NK-92 treated with Interleukin-12 subunit alpha and Interleukin-12 subunit beta, amount 100 ng/mL, for 24 hours (cell line): ENCODE data around the gene CLNK.
"Not testable (repeated sequence)": the region's sequence is repeated elsewhere in the genome, so short reads cannot be mapped to it uniquely, and the experiment has no call there.

Experiments
- DNase-seq: peaks from one replicate; lab custom pipeline; 2025; lab: John Stamatoyannopoulos, UW

The CLNK gene

DNA sequence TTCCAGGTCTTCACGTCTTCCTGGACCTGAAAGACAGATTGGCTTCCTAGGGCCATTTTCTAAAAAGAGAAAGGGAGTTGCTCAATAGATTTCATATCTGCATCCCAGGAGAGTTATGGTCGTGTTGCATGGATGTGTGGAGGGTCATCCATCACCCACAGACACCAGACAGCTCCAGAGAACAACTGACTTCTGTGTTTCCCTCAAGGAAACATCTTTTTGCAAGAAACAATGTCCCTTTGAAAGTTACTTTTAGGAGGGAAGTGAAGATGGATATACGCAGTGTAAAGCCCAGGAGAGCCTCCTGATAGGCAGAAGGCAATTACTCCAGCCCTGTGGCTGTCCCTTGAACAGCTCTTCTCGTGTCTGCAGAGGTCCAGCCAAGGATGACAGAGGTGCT, 108.3 kb downstream of the CLNK start:
- DNase-seq, result no peak

DNA sequence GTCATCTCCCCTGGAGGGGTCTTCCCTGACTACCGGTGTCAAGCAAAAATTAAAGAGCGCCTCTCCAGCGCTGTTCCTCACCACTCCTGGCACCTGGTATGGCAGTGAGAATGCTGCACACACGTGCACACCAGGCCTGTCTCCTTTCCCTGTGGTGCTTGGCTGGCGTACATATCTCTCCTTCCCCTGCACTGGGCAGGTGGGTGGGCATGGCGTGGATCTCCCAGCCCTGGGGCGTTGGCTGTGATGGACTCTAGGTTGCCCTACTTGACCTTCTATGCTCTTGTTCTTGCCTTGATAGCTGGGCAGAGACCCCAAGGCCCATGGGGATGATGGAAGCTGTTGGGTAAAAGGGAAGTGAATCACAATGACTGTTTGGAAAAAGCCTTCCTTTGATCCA, 109.2 kb downstream of the CLNK start:
- DNase-seq, result no peak

DNA sequence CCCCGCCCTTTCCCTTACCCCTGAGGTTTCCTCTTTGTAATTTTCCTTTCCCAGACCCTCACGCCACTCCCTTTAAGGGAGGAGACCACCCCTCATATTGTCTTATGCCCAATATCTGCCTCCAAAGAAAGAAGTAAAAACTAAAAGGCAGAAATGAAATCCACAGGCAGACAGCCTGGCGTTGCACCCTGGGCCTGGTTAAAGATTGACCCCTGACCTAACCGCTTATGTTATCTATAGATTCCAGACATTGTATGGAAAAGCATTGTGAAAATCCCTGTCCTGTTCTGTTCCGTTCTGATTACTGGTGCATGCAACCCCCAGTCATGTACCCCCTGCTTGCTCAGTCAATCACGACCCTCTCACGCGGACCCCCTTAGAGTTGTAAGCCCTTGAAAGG, 110.0 kb downstream of the CLNK start:
- DNase-seq, result not testable (repeated sequence)

DNA sequence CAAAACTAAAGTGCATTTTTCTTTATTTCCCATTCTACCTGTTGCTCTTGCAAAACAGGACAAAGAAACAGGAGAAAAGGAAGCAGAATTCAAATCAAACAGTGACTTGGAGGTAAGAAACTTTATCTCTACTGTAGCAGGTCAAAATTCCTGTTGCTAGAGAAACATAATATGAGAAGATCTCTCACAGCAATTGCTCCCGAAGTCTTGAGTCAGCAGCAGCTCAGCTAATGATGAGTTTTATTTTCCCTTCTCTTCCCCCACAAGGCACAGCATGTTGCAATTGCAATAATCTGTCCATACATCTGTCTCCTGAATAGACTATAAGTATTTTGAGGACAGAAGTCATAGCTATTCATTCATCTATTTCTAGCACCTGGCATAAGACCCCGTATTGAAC, 112.7 kb downstream of the CLNK start:
- DNase-seq, result no peak

DNA sequence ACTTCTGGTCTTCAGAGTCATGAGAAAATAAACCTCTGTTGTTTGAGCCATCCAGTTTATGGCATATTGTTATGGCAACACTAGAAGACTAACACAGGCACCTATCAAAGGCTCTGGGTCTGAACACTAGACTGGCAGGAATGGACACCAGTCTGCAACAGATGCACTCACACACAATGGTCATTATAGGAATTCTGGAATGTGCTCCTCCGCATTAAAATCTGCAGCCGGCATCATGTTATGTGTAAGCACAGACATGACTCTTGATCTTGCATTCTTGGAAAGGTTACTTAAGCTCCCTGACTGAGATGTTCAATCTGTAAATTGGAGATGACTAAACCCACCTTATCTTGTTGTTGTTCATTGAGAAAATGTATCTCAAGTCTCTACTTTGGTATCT, 115.1 kb downstream of the CLNK start:
- no peak for DNase-seq

DNA sequence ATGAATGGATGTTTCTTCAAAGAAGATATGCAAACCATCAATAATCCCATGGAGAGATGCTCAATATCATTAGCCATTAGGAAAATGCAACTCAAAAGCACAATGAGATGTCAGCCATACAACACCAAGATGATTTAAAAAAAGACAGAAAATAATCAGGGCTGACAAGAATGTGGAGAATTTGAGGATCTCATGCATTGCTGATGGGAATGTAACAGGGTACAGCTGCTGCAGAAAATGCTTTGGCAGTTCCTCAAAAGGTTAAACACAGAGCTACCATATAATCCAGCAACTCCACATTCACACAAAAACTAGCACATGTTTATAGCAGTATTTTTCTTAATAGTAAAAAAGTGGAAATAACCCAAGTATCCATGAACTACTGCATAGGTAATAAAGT, 116.8 kb downstream of the CLNK start:
- DNase-seq, result no peak

DNA sequence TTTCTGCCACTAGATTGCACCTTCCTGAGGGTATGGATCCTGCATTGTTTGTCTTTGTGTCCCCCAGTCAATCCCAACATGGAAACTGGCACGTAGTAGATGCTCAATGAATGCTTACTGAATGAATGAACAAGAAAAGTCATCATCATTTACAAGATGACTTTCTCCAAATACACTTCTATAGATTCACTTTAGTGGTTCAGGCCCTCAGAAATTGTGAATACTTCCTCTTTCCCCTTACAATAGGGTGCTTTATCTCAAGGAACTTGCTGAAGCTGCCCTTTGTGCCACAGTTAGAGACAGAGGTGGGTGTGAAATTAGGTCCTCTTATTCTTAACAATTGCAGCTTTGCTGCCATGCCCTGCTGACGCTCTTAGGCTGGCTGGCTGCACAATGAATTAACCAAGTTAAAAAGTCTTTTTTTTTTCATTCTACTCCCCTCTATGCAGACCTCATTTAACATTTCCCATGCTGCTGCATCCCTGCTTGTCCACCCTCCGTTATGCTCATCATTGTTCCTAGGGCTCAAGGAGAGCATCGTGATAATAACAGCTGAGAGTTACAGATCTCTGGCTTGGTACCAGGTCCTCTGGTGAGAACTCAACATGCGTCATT, 119.3 kb downstream of the CLNK start:
- DNase-seq, result no peak

DNA sequence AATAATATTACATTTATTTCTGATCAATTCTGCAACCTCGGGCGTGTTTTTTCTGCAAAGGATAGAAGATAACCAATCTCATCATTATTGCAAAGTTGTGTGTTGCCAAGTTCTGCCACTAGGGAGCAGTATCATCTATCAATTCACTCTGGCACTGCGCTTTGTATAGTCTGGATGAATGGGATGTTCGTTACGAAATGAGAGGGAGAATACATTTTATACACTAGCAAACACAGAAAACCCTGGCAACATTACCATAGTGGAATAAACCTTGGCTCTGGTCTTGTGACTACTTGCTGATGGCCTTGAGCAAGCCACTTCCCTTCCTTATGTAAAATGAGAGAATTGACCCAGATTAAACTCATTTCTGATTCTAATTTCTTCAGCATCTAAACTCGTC, 129.9 kb downstream of the CLNK start:
- DNase-seq, result no peak

DNA sequence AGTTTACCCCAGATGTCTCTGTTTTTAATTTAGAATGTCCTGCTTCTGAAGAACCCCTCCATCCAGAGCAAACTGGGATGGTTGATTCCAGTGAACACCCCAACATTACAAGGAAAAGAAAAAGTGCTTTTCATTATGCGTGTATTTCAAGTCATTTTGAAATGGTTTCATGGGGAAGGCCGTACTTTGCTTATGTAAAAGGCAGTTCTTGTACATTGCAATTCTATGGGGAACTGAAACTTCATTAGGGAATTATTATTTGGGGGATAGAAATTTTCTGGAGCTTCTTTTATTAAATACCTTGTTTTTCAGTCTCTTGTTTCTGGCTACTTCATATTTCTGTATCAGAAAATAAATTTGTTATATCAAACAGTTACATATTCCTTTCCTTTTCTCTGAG, 130.4 kb downstream of the CLNK start:
- DNase-seq, result no peak

DNA sequence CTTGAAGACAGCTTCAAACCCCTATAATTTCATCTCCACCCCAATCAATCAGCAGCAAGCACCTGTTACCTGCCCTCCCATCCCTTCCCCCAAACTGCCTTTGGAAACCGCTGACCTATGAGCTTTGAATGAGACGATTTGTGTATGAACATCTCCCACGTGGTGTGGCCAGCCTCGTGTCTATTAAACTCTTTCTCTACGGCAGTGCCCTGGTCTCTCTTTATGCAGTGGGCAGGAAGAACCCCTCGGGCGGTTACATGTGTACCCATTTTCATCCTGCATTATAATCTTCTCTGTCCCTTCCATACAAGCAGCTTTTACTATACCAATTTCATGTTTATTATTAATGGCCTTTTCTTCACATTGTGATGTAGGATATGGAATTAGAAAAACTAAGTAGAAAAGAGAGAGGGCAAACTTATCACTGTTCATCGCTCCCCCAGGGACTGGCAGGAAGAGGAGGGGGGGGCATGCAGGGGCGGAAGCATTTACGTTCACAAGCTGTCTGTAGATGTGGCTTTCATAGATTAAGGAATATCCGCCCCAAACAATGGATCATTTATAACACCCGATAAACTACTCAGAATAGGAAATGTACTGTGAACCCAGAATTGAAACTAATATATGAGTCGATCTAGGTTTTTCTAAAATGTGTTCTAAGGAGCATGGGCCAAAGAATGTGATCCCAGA, 131.8 kb downstream of the CLNK start:
- no peak for DNase-seq

DNA sequence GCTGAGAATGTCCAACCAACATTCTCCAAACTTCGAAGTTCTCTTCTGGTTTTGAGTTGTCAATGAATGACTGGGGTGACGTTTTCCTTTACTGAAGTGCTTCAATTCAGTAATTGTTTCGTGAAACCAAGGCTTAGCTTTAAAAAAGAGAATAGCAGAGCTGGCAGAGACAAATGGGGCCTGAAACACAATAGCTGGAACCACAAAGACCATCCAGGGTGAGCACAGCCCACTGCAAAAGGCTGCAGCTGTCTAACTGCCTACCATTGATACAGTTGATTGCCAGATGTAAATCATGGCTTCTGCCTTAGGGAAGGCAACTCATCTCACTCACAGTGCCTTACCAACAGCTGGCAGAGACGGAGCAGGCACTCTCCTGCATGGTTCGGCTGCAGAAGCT, 148.7 kb downstream of the CLNK start:
- no peak for DNase-seq

DNA sequence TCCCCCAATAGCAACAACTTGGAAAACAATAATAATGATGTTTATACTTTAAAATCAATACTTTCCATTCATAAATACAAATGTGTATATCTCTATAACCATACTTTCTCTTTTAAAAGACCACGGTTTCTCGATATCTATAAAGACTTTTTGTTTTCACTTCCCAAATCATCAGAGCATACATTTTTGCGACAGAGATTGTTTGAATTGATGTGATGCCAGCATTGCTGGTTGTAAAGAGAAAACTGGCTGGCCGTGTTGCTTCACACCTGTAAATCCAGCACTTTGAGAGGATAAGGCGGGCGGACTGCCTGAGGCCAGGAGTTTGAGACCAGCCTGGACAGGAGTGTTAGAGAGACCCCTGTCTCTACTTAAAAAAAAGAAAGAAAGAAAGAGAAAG, 149.7 kb downstream of the CLNK start:
- DNase-seq, result no peak

DNA sequence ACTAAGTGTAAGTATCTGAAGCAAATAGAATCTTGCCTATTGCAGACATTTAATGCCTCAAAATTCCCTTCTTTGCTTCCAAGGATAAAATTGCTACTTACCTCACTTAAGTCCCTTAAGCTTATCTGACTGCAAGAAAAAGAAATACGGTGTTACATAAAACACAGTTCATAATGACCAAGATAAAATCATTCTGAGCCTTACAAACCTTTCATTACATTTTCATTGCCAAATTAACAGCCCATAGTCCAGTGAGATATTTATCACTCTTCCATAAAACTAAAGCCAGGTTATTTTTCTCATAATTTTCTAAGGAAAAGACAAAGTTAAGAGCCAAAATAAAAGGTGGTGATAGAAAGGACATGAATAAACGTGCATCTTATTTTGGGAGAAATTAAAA, 152.4 kb downstream of the CLNK start:
- no peak for DNase-seq

DNA sequence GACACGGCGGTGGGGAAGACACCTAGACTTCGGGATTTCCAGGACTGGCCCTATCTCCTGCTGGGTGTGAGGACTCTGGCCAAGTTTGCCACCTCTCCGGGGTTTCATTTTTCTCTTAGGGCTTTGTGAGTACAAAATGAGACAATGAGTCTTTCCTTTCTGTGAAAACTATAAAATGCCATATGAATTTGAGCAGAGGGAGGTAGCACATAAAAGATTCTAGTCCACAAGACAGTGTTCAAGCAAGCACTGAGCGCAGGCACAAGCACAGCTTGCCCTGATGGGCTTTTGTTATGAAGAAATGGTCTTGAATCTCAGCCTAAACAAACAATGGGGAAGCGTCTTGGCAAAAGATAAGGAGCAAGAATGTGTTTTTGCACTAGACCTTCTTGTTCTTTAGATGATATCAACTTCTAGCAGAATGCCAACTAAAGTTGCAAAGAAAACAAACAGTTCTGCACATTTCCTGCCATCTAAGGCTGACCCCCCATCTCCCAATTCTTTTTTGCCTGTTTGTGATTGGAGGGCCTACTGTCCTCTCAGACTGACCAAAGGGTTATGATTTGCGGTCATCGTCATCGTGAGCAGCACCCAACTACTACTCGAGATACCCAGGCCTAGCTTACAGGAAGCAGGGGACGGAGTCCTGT, 154.3 kb downstream of the CLNK start:
- no peak for DNase-seq

DNA sequence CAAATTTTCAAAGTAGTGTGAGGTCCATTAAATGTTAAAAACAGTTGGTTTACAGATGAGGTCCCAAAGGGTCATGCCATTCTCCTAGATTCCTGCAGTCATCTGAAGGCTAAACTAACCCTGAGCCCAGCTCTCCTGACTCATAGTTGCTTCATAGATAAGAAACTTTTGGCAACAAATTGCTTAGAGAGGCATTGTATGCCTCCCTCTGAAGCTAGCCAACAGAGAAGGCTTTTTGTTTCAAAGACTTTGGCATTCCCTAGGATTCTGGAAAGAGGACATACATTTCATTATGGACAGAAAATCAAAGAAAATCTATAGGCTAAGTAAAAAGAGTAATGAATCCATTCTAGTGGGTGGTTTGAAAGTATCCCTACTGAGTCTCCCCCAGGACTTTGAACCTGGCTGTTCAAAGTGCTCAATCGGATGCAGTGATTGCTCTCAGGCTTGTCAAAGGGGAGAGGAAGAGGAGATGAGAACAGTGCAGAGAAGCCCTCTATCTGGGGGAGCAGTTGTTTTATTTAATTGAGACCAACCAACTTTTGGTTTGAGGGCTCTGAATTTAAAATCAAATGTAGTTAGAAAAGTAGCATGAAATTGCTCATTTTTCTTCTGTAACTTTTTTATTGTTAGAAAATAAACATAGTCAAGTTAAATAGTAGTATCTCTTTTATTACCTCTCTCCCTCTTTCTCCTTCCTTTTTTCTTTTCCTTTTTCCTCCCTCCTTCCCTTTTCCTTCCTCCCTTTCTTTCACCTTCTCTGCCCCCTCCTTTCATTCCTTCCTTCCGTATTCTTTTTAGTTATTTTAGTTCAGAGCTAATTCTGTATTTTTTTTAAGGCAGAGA, 155.1 kb downstream of the CLNK start:
- no peak for DNase-seq

DNA sequence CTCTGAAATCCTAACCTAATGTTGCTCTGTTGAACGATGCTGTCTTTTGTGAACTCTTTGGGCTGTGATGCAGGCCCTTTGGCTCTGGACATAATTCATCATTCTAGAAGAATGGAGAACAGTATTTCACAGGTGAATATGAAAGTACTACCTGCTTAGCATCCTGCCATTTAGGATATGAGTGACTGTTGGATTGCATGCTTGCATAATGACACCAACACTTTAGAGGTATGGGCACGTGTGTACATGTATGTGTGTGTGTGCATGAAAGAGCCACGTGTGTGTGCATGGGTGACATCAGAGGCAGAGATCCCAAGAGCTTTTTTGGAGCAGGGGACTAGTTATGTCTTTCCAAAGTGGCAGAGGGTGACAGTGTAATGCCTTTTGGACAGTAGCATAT, 157.1 kb downstream of the CLNK start:
- no peak for DNase-seq

DNA sequence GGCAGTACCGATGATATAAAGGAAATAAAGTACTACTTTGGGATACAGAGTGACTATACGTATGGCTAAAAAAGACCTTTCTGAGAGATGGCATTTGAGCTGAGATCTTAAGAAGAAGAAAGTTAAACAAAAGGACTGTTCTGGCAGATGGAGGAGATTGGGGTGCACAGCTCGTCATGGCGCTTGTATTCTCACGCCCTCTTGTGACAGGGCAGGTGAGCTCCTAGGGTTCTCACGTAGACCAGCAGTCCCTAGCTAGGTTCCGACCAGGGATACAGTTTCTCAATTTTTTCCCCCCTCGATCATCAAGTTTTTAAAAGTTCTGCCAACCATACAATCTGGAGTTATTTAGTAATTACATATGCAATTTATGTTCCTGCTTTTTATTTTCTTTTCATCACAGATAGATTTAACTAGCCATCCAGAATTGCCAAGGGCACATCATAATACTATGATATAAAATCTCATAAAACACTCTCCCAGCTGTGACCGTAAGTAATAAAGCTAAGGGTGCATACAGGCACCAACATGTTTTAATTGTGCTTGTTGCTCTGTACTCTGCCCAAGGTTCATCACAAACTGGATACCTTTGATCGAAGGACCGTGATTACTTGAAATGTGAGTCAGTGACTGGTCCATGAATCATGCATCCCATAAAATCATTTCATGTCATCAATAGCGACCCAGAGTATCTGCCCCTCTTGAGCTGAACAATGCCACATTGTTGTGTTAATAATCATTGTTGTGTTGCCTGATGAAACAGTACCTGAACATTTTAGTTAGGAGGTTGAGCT, 157.9 kb downstream of the CLNK start:
- DNase-seq, result no peak

DNA sequence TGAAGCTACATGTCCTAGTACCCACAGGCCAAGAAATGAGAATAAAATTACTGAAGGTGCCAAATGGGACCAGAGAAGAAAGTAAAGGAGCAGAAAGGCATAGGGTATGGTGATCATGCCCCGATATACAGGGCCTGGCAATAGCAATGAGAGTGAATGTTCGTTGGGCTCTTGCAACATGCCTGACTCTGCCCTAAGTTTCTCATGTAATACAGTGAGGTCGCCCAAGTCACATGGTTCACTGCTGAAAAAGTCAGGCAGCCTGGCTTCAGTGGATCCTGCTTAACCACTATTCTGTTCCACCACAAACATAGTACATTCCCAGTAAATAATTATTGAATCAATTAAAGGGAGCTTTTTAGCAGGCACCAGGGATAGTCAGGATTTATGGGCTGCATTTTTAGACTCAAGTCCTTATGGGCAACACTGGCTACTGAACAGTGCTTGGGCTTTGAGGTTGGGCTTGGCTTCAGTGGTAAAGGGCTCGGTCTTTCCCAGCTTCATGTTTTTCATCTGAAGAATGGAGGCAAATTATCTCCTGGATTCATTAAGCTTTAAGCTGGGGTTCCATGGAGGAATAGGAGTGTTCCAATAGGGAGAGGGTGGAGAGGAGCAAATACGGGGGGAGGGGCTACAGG, 160.3 kb downstream of the CLNK start:
- DNase-seq, result no peak

DNA sequence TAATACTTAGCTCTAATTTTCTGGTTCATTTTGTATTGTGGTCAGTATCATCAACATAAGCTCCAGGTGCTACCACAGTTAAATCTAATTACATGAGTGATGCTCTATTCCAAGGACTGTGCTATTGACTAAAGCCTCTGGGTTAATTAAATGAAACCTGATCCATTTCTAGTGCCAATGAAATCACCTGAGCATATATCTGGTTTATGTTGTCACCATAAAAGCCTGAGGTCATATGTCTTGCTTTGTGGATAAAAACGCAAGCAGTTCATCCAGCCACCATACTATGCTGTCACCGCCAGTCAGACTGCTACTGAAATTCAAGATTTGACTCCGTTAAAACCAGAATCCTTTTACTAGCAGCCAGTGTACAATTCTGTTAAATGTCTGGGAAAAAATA, 163.1 kb downstream of the CLNK start:
- DNase-seq, result no peak

DNA sequence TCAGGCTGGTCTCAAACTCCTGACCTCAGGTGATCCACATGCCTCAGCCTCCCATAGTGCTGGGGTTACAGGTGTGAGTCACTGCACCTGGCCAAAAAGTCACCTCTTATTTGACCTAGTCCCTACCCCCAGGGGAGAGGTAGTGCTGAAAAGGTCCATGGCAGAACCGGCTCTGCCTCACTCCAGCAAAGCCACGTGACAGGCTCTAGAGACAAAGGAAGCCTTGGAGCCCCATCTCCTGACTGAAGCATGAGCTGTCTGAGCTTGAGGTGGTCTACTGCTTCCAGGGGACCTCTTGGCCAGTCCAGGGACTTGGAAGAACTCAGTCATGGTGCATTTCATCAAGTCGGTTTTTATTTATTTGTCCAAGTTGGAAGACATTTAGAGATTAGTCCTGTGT, 174.8 kb downstream of the CLNK start:
- no peak for DNase-seq

DNA sequence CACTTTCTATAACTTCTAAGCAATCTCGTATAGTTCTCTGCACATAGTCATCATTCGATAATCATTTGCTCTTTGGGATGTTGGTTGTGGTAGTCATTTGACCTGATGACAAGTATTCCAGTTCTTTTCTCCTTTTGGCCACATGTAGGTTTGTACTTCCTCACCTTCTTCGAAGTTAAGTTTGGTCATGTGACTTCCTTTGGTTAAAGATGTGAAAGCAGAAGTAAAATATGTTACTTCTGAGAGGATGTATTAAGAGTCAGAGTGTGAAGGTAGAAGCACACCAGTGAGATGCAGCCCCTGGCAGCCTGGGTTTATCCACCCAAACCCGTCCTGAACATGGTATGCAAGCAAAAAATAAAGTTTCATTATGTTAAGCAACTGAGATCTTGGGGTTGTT, 178.5 kb downstream of the CLNK start:
- DNase-seq, result no peak
